Skin of body (tissue), 2 donors: ENCODE results near the gene SEC31B. TPM values are rescaled to one million over a fixed set of nuclear protein-coding genes. Genes with fewer than 3 reads are reported as not detected.

Source experiments
- DNase-seq: peaks from one replicate; lab custom pipeline; 2025; lab: John Stamatoyannopoulos, UW
- total RNA-seq: library from RNA; depleted of rRNA; stranded (reverse); fragments of >200 nt; gene quantifications from one replicate; pipeline ENCODE4 v1.2.3, GENCODE V29; 2014

SEC31B gene
- total RNA-seq, 1 donor from 2014 or later: 5.8 TPM

- DNase-seq: peak; percentile 22
Observed at GRCh38 chr10:100502926-100503494, 16.7 kb downstream of the SEC31B start.

- no peak for DNase-seq
Observed at GRCh38 chr10:100501423-100501822, 18.2 kb downstream of the SEC31B start.

- no peak for DNase-seq
Observed at GRCh38 chr10:100498059-100498458, 21.6 kb downstream of the SEC31B start.

- DNase-seq: no peak
Observed at GRCh38 chr10:100496567-100496966, 23.1 kb downstream of the SEC31B start.

- DNase-seq: no peak
Observed at GRCh38 chr10:100490531-100490930, 29.1 kb downstream of the SEC31B start.

- DNase-seq: no peak
Observed at GRCh38 chr10:100489396-100489795, 30.3 kb downstream of the SEC31B start.

GRCh38 chr10:100487529-100487928 lies 32.1 kb downstream of the SEC31B start:
- DNase-seq: no peak

- no peak for DNase-seq
Observed at GRCh38 chr10:100485801-100486495, 33.7 kb downstream of the SEC31B start.

- no peak for DNase-seq
Observed at GRCh38 chr10:100485366-100485765, 34.3 kb downstream of the SEC31B start.

GRCh38 chr10:100483876-100484666 lies 35.6 kb downstream of the SEC31B start:
- DNase-seq: no peak

GRCh38 chr10:100482834-100483185 lies 36.9 kb downstream of the SEC31B start:
- DNase-seq: no peak

- DNase-seq: no peak
Observed at GRCh38 chr10:100482181-100482833, 37.4 kb downstream of the SEC31B start.

GRCh38 chr10:100481462-100482081 lies 38.1 kb downstream of the SEC31B start:
- DNase-seq: peak; percentile 80

- DNase-seq: no peak
Observed at GRCh38 chr10:100480002-100480401, 39.7 kb downstream of the SEC31B start.

GRCh38 chr10:100479037-100479436 lies 40.6 kb downstream of the SEC31B start:
- no peak for DNase-seq

- DNase-seq: no peak
Observed at GRCh38 chr10:100477970-100478369, 41.7 kb downstream of the SEC31B start.

- no peak for DNase-seq
Observed at GRCh38 chr10:100470367-100470766, 49.3 kb downstream of the SEC31B start.

- DNase-seq: no peak
Observed at GRCh38 chr10:100469756-100470155, 49.9 kb downstream of the SEC31B start.

GRCh38 chr10:100468978-100469377 lies 50.7 kb downstream of the SEC31B start:
- no peak for DNase-seq

GRCh38 chr10:100468322-100468721 lies 51.3 kb downstream of the SEC31B start:
- DNase-seq: no peak

GRCh38 chr10:100462709-100463108 lies 57.0 kb downstream of the SEC31B start, which contains the start of gene WNT8B:
Gene WNT8B, plus strand, starts transcription at chr10:100463009. Its CDS starts 160 bp downstream, at chr10:100463169.
- DNase-seq: no peak
